Measurements from ENCODE around the gene GABRP.

DNA sequence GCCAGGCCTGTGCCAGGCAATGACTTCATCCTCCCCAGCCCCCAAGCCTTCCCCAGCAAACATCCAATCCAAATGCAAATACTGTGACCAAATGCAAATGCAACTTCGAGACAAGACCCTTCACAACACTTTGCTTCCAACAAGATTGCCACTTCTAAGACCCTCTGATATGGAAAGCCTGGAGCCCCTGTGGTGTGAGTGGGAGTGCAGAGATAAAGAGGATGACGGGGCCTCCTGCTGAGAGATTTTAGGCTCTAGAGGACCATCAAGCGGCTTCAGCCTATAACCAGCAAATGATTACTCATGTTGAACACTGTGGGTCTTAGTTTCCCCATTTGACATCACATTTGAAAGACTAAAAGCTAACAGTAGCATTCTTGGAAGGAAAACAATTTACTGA, 46.6 kb upstream of the GABRP start:
- TF ChIP-seq, protein P1, sequence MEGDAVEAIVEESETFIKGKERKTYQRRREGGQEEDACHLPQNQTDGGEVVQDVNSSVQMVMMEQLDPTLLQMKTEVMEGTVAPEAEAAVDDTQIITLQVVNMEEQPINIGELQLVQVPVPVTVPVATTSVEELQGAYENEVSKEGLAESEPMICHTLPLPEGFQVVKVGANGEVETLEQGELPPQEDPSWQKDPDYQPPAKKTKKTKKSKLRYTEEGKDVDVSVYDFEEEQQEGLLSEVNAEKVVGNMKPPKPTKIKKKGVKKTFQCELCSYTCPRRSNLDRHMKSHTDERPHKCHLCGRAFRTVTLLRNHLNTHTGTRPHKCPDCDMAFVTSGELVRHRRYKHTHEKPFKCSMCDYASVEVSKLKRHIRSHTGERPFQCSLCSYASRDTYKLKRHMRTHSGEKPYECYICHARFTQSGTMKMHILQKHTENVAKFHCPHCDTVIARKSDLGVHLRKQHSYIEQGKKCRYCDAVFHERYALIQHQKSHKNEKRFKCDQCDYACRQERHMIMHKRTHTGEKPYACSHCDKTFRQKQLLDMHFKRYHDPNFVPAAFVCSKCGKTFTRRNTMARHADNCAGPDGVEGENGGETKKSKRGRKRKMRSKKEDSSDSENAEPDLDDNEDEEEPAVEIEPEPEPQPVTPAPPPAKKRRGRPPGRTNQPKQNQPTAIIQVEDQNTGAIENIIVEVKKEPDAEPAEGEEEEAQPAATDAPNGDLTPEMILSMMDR (IDR thresholded peaks at IDR 0.05), result no peak
- no peak for TF ChIP-seq POLR2A (IDR thresholded peaks at IDR 0.05)
